HG02970 (cell line): Measurements from ENCODE around the gene PIKFYVE.
"Not testable (repeated sequence)": the region's sequence is repeated elsewhere in the genome, so short reads cannot be mapped to it uniquely, and the experiment has no call there.

Experiments used
- ATAC-seq: cut with Tn5 transposase; IDR thresholded peaks from one replicate; pipeline ENCODE4 v1.9.1; 2021; ENCODE audit warnings: mild to moderate bottlenecking, moderate library complexity, moderate number of reproducible peaks; ENCODE audit not compliant: unreplicated experiment, low FRiP score

The PIKFYVE gene

DNA sequence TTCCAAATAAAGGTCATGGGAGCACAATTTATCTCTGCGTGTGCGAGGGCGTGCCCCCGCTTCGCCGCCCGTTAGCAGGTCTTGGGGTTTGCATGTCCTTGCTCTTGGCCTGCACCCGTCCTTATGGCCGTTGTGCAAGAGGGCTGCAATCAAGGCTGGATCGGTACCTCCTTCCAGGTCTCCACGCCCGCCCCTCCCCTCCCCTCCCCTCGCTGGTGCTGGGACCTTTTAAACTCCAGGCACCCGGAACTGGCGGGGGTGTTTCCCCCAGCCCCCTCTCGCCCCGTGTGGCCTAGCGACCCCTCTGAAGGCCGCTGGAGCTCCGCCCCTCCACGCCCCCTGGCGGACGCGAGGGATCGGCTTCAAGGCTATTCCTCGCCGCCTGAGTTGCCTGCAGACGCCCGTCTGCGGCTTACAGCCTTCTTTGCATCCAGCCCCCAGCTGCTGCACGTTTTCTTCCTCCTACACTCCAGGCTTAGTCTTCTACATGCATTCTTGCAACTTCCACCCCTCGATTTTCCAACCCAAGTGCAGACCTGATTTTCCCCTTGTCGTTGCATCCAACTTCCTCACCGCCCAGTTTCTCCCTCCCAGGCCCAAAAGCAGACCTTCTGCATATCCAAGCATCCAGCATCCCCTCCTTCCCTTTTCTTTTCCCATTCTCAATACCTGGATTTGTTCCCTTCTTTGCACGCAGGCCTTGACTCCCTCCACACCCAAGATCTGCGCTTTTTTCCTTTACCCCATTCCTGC, 11.8 kb upstream of the PIKFYVE start:
- ATAC-seq: peak; percentile 60

GRCh38 chr2:208254871-208255556, 11.0 kb upstream of the PIKFYVE start, which contains the start of gene IDH1:
Gene IDH1, minus strand, starts transcription at chr2:208255071. Its CDS starts 3,520 bp downstream, at chr2:208251551.
- peak; percentile 68 for ATAC-seq

DNA sequence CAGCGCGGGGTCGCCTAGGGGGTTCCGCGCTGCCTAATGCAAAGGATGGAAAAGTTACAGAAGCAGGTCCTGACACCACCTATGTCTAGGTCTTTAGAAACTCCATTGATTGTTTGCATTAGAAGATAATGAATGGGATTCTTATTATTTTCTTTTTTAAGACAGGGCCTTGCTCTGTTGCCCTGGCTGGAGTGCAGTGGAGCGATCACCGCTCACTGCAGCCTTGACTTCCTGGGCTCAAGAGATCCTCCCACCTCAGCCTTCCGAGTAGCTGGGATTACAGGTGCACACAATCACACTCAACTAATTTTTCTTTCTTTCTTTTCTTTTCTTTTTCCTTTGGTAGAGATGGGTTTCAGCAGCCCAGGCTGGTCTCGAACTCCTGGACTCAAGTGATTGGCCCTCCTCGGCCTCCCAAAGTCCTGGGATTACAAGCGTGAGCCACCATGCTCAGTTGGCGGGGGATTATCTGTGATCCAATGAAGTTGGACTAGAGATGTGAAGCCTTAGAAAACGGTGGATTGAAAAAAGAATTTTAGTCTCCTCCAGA, 10.4 kb upstream of the PIKFYVE start:
- ATAC-seq: peak; percentile 12

DNA sequence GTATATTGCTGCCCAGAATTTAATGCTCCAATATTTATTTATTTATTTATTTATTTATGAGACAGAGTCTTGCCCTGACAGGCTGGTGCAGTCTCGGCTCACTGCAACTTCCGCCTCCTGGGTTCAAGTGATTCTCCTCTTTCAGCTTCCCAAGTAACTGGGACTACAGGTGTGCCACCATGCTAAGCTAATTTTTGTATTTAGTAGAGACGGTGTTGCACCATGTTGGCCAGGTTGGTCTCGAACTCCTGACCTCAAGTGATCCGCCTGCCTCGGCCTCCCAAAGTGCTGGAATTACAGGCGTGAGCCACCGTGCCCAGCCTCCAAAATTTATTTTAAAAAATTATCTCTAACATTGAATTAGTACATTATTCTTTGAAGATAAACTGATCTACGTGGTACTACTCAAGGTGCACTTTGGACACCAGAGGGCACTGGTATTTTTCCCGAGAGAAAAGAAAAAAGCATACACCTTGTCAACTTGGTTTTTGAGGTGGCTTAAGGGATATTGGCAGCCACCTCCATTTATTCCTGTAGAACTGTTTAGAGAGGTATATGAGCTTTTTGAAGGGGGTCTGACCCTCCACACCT, 9.8 kb upstream of the PIKFYVE start:
- ATAC-seq: no peak

GRCh38 chr2:208256849-208257813, 8.9 kb upstream of the PIKFYVE start:
- ATAC-seq: not testable (repeated sequence)

GRCh38 chr2:208265371-208265800, 669 bp upstream of the PIKFYVE start:
- peak; percentile 39 for ATAC-seq

GRCh38 chr2:208266553-208266893, 468 bp downstream of the PIKFYVE start:
- peak; percentile 2 for ATAC-seq

- ATAC-seq: no peak
These were observed 881 bp downstream of the PIKFYVE start for GRCh38 chr2:208266936-208267335.

DNA sequence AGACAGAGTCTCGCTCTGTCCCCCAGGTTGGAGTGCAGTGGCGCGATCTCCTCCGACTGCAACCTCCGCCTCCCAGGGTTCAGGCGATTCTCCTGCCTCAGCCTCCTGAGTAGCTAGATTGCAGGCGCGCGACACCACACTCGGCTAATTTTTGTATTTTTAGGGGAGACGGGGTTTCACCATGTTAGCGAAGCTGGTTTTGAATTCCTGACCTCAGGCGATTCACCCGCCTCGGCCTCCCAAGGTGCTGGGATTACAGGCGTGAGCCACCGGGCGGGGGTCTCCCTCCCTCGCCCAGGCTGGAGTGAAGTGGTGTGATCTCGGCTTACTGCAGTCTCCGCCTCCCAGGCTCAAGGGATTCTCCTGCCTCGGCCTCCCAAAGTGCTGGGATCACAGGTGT, 1.5 kb downstream of the PIKFYVE start:
- ATAC-seq: not testable (repeated sequence)

GRCh38 chr2:208268156-208268952, 2.3 kb downstream of the PIKFYVE start:
- ATAC-seq: no peak

- ATAC-seq: no peak
These were observed 3.0 kb downstream of the PIKFYVE start for GRCh38 chr2:208269091-208269490.

DNA sequence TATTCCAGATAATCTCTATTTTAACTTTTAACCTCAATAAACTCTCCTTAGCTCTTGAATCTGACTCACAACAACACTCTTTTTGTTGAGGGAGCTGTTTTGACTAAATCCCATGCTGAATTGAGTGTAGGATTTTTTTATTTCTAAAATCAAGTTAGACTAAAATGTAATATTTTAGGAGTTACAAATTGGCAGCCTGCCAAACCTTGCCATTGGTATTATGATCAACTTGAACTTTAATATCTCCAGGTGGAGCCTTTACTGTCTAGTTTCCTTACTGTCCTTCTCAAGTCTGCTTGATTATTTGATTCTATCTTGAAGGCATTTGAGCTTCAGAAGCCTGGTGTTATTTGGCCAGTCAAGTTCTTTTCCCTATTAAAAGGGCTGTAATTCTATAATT, 8.7 kb downstream of the PIKFYVE start:
- ATAC-seq: no peak

DNA sequence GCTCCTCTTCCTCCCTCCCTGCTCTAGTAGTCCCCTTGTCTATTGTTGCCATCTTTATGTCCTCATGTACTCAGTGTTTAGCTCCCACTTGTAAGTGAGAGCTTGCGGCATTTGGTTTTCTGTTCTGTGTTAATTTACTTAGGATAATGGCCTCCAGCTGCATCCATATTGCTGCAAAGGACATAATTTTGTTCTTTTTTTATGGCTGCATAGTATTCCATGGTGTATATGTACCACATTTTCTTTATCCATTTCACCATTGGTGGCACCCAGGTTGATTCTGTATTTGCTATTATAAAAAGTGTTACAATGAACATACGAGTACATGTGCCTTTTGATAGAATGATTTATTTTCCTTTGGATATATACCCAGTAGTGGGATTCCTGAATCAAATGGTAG, 12.5 kb downstream of the PIKFYVE start:
- ATAC-seq: no peak

DNA sequence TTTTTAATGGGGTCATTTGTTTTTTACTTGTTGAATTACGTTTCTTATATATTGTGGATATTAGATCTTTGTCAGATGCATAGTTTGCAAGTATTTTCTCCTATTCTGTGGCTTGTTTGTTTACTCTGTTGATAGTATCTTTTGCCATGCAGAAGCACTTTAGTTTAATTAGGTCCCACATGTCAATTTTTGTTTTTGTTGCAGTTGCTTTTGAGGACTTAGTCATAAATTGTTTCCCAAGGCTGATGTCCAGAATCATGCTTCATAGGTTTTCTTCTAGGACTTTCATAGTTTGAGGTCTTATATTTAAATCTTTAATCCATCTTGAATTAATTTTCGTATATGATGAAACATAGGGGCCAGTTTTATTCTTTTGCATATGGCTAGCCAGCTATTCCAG, 13.2 kb downstream of the PIKFYVE start:
- no peak for ATAC-seq

DNA sequence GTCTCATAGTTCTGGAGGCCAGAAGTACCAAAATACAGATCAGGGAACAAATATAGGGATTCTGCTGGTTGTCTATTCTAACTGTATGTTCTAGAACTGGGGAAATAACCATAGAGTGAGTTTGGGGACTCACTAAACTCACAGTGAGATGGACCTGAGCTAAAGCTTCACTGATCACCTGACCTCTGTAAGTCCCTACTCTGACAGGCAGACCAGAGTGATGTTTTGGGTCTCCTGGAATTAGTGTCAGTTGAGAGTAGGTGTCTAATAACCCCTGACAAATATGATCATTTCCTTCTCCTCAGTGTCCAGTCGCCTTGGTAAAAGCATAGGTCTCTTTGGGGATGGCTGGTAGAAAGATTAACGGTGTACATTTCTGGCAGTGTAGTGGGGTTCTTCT, 14.2 kb downstream of the PIKFYVE start:
- no peak for ATAC-seq

DNA sequence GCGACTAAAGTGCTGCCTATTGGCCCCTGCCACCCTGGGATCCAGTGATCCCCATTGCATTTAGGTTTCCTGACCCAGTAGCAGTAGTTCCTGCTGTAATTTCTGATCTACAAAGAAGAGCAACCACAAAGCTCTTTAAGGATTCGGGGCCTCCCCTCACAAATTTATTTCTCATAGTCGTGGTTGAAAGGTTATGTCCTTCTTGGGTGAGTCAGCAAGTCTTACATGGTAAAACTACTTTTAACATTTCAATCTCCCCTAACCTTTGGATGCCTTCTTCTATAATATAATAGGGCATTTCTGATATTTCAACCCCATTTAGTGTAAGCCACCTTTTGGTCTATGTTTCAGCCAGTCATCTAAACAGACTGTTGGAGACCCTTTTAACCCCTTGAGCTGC, 14.9 kb downstream of the PIKFYVE start:
- ATAC-seq: no peak

DNA sequence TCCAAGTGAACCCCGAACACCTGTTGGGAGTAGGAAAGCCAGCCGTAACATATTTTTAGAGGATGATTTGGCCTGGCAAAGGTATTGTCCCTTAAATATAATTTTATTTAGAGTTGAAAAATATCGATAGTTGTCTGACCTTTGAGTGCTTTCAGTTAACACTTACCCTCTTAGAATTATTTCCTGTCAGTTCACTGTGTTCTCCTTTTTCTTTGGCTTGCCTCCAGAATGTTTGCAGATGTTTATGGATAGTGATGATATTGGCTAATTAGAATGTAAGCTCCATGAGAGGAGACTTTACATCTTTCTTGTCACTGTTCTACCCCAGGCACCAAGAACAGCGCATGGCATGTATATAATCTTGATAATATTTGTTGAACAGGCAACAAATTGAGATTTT, 19.8 kb downstream of the PIKFYVE start:
- no peak for ATAC-seq

DNA sequence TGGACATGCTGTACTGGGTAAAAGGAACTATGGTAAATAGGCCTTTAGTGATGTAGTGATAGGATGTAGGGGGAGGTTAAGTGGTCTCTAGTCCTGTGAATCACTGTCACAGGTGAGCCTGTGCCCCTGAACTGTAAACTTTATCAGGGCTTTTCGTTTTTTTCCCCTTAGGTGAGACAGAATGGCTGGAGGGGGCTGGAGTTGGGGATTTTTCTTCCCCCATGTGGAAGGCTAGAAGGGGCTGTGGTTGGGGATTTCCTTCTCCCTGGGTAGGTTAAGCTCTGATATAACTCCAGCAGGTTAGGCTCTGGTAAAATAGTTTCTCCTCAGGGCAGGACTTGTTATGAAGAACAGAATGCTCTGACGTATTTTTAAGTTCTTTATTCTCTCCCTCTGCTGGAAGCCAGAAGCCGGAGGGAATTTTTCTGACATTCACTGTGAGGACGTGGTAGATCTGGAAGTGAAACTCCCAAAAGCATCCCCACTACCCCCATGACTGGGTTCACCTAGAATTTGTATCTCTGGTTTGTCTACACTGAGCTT, 28.5 kb downstream of the PIKFYVE start:
- no peak for ATAC-seq

GRCh38 chr2:208295834-208296233, 29.8 kb downstream of the PIKFYVE start:
- no peak for ATAC-seq
